IPS DF 6.9 (cell line): ENCODE measurements around the gene LSM12.
A peak's percentile ranks its signal among the peaks of the same experiment; 100 is the strongest.

ENCODE experiments used
- DNase-seq: peaks from one replicate; pipeline ENCODE4 v3.0.0-alpha.2; 2013; ENCODE audit warnings: low read depth, low spot score
- H3K27ac ChIP-seq: one replicate; pipeline ENCODE4 v1.5.1; 2013; ENCODE audit warnings: low read length, control low read depth
- H3K27me3 ChIP-seq: 2 replicates; pipeline ENCODE4 v1.6.1; 2013; ENCODE audit warnings: mild to moderate bottlenecking, low read length; ENCODE audit not compliant: control insufficient read depth, insufficient read depth
- H3K36me3 ChIP-seq: 2 replicates; pipeline ENCODE4 v1.6.1; 2013; ENCODE audit warnings: low read length; ENCODE audit not compliant: control insufficient read depth, insufficient read depth
- H3K4me1 ChIP-seq: 2 replicates; pipeline ENCODE4 v1.6.1; 2013; ENCODE audit warnings: low read length; ENCODE audit not compliant: control insufficient read depth, insufficient read depth
- H3K4me3 ChIP-seq: 2 replicates; pipeline ENCODE4 v1.5.1; 2013; ENCODE audit warnings: mild to moderate bottlenecking, low read length
- H3K9me3 ChIP-seq: 2 replicates; pipeline ENCODE4 v1.6.1; 2013; ENCODE audit warnings: low read length, inconsistent platforms; ENCODE audit not compliant: control insufficient read depth, insufficient read depth
- WGBS: extraction: QIAGEN DNeasy Blood & Tissue Kit; methylation state at CpG from one replicate; pipeline ENCODE4 v1.1.7; 2013; ENCODE audit warnings: mixed read lengths, missing lambda C conversion rate; ENCODE audit not compliant: insufficient read length, insufficient coverage; 5-methylcytosine and 5-hydroxymethylcytosine counted together

LSM12 gene

DNA sequence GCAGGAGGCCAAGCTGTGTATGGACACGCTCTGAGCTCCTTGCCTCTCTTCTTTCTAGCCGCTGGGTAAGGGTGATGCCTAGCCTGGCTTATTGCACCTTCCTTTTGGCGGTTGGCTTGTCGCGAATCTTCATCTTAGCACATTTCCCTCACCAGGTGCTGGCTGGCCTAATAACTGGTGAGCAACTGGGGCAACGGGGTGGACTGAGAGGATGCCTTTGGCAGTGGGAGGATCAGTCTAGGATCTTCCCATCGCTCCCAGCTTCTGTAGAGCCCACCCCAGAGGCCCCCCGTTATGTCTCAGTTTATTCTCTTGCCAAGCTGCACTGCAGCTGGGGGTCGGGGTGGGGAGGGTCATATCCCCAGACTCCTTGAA is 8.4 kb upstream of the LSM12 start:
- H3K27ac ChIP-seq, result no peak overlapping the region

DNA sequence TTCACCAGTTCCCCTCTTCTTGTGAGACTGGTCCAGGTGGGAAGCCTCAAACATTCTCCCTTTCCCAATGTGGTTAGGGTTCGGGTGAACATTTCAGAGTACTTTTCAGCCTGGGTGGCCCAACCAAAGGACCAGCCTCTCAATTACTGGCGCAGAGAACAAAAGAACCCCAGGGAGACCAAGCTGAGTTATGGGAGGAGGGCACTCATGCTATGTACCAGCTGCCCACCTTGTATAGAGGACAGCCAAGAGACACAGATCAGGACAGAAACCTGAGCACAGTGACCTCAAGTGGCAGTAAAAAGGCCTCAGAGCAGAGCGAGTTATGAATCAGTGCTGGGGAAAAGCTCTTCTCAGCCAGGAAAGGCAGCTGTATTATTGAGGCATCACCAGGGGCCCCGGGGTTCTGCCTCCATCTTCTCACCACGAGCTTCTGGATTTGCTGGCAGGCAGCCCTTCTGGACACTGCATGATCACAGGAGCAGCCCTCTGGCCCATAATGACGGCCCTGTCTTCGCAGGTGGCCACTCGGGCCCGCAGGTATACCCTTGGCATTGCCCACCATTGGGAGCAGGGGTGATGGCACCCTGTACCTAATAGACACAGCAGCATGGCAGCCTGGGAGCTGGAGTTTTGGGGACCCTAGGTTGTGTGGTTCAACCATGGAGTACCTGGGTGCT is 7.9 kb upstream of the LSM12 start:
- Histone ChIP-seq H3K36me3 (peaks cover 26% of the 10 kb centered on the region), H3K27me3 (no peaks in the 10 kb centered on the region), H3K27ac (no peak overlapping the region), H3K4me3 (no peak overlapping the region), H3K4me1 (peaks cover 2% of the 10 kb centered on the region; the same call in 1 of the 2 replicates), H3K9me3 (no peaks in the 10 kb centered on the region)
- no peak for DNase-seq
- WGBS, result no CpG with 5 or more reads among the region's 9 CpGs

More for the DNA sequence above, 8.4 kb upstream of the LSM12 start:
- H3K9me3 ChIP-seq, result no peaks in the 10 kb centered on the region
- H3K27me3 ChIP-seq, result no peaks in the 10 kb centered on the region
- no peak overlapping the region for H3K4me3 ChIP-seq
- peaks cover 26% of the 10 kb centered on the region for H3K36me3 ChIP-seq
- WGBS, result no CpG with 5 or more reads among the region's 9 CpGs
- peaks cover 2% of the 10 kb centered on the region; the same call in 1 of the 2 replicates for H3K4me1 ChIP-seq
- DNase-seq, result no peak

DNA sequence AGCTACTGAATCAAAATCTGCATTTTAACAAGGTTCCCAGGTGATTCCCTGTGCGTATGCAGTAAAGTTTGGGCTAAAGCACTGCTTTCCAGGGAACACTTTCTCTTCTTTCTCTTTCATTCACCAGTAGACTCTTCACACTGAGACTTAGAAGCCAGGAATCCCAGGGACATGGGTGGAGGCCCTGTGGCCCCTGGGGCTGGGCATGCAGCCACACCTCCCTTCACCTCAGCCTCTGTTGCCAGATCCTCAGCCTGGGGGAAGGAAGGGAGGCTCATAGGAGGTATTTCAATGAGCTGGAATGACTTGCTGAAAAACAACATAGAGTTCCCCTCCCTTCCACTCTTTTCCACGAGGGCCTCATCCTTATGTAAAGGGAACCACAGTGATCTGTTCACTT is 5.3 kb upstream of the LSM12 start:
- Histone ChIP-seq H3K9me3 (no peaks in the 10 kb centered on the region), H3K4me3 (peak overlapping the region; percentile 7; the same call in 1 of the 2 replicates), H3K36me3 (peaks cover 22% of the 10 kb centered on the region), H3K4me1 (peaks cover 2% of the 10 kb centered on the region; the same call in 1 of the 2 replicates), H3K27ac (no peak overlapping the region), H3K27me3 (no peaks in the 10 kb centered on the region)
- WGBS, result no CpG with 5 or more reads among the region's 2 CpGs
- no peak for DNase-seq

DNA sequence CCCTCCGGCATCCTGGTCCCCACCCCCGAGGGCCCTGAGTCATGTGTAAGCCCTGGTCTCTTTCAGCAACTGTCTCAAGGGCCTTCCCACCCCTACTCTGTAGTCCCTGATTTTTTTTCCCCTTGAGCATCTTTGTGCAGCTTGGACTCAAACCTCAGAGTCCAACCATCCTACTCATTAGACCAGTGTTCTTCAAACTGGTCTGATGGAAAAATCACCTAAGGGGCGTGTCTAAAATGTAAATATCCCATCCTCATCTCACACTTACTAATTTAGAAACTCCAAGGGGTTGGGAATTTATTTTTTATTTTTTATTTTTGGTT is 4.7 kb upstream of the LSM12 start:
- DNase-seq, result no peak
- peaks cover 2% of the 10 kb centered on the region; the same call in 1 of the 2 replicates for H3K4me1 ChIP-seq
- no CpG with 5 or more reads among the region's 3 CpGs for WGBS

DNA sequence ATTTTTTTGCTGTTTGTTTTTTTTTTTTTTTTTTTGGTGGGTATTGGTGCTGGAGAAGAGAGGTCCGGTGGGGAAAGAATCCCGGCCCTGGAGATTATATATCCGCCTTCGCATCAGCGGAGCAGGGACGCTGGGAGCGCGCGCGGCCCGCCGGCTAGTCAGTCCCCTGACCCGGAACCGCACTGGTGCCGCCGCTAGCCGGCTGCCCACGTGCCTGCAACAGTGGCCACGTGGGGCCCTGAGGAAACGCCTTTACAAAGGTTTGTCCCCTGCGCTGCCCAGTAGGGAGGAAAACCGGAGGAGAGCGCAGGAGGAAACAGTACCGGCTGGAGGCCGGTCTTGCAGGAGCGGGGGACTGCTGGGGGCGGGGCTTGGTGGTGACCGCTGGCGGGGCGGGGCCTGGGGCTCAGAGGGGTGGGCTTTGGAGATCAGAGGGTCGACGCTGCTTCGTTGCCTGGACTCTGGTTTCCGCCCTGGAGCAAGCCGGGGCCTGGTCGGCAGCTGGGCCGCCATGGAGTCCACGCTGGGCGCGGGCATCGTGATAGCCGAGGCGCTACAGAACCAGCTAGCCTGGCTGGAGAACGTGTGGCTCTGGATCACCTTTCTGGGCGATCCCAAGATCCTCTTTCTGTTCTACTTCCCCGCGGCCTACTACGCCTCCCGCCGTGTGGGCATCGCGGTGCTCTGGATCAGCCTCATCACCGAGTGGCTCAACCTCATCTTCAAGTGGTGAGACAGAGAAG is 4.2 kb upstream of the LSM12 start, which contains the start of gene G6PC3:
Gene G6PC3, plus strand, starts transcription at position 281 of the 743 bp plus-strand sequence. Its CDS starts 231 bp downstream, at position 512.
- peaks cover 2% of the 10 kb centered on the region; the same call in 1 of the 2 replicates for H3K4me1 ChIP-seq
- peaks cover 16% of the 10 kb centered on the region for H3K36me3 ChIP-seq
- peak within 1 kb of the TSS; percentile 94 for H3K4me3 ChIP-seq
- no peaks in the 10 kb centered on the region for H3K27me3 ChIP-seq
- WGBS, result no CpG with 5 or more reads among the region's 53 CpGs
- H3K9me3 ChIP-seq, result no peaks in the 10 kb centered on the region
- peak; percentile 91 for DNase-seq
- no peak within 1 kb of the TSS for H3K27ac ChIP-seq

More for the DNA sequence above, 4.7 kb upstream of the LSM12 start:
- H3K36me3 ChIP-seq, result peaks cover 20% of the 10 kb centered on the region
- H3K4me3 ChIP-seq, result peak overlapping the region; percentile 94
- no peaks in the 10 kb centered on the region for H3K27me3 ChIP-seq
- H3K9me3 ChIP-seq, result no peaks in the 10 kb centered on the region
- no peak overlapping the region for H3K27ac ChIP-seq

DNA sequence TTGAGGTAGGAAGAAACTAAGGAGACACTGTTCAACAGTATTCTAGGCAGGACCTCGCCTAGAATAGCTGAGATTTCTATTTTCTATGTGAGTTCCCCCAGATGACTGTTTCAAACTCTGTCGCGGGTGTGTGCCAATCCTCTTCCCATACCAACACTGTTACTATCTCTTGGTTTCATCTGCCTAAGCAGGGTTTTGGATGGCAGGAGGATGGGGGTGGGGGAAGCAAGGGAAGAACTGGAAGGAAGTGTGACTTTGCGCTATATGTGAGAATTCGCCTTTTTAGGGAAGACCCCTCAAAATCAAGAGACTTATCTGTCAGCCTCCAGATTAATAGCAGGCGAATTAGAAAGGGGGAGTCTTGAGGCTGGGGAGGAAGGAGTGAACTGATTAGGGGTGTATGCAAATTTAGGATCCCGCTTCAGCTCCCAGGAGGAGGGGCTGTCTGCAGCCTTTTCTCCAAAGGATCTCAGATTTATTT is 3.5 kb upstream of the LSM12 start:
- Histone ChIP-seq H3K27me3 (no peaks in the 10 kb centered on the region), H3K9me3 (no peaks in the 10 kb centered on the region), H3K4me1 (peaks cover 2% of the 10 kb centered on the region; the same call in 1 of the 2 replicates), H3K27ac (no peak overlapping the region), H3K36me3 (peaks cover 10% of the 10 kb centered on the region; the same call in 1 of the 2 replicates), H3K4me3 (peak overlapping the region; percentile 20; the same call in 1 of the 2 replicates)
- no CpG with 5 or more reads among the region's 7 CpGs for WGBS
- no peak for DNase-seq

DNA sequence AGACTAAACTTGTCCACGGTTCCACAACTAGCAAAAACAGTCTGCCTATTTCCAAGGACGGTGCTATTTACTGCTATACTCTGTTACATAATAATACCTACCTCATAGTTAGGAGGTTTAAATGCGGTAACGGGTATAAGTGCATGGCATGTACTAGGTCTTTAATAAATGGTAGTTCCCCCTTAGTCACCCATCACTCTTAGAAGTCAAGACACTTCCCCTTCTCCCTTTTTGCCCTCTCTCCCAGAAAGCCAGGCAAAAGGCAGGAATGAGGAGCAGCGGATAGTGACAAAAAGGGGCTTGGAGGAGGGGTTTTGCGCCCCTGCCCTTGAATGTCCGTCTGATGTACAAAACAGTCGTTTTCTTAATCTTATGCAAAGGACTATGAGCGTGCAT is 1.1 kb upstream of the LSM12 start:
- Histone ChIP-seq H3K4me3 (no peak overlapping the region), H3K27ac (no peak overlapping the region), H3K27me3 (no peaks in the 10 kb centered on the region), H3K4me1 (peaks cover 2% of the 10 kb centered on the region; the same call in 1 of the 2 replicates), H3K36me3 (0 out of 2 replicates have a peak, but pooled peaks cover 3% of the 10 kb centered on the region), H3K9me3 (no peaks in the 10 kb centered on the region)
- WGBS, result no CpG with 5 or more reads among the region's 9 CpGs
- no peak for DNase-seq

DNA sequence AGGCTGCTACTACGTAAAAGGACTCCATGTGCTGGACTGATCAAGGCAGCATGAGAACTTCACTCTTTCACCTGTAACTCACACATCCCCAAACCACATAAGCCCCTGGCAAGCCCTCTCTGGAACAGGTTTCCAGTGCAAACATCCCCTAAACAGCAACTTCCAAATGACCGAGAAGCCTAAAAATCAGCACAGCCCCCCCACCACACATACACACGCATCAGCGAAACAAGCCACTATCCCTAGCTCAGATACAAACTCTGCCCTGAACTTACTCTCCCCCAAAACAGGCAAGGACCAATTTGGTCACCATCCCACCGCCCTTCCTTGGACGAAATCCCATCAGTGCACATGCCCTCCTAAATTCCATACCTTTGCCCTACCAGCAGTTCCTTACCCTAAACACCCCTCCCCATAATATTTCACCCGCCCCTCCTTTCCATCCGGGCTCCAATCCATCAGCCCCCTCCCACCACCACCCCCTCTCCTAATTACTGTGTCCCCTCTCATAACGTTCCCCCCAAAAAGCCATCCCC is 735 bp downstream of the LSM12 start:
- WGBS, result no CpG with 5 or more reads among the region's 9 CpGs
- no peak for DNase-seq
- no peak overlapping the region for H3K27ac ChIP-seq

DNA sequence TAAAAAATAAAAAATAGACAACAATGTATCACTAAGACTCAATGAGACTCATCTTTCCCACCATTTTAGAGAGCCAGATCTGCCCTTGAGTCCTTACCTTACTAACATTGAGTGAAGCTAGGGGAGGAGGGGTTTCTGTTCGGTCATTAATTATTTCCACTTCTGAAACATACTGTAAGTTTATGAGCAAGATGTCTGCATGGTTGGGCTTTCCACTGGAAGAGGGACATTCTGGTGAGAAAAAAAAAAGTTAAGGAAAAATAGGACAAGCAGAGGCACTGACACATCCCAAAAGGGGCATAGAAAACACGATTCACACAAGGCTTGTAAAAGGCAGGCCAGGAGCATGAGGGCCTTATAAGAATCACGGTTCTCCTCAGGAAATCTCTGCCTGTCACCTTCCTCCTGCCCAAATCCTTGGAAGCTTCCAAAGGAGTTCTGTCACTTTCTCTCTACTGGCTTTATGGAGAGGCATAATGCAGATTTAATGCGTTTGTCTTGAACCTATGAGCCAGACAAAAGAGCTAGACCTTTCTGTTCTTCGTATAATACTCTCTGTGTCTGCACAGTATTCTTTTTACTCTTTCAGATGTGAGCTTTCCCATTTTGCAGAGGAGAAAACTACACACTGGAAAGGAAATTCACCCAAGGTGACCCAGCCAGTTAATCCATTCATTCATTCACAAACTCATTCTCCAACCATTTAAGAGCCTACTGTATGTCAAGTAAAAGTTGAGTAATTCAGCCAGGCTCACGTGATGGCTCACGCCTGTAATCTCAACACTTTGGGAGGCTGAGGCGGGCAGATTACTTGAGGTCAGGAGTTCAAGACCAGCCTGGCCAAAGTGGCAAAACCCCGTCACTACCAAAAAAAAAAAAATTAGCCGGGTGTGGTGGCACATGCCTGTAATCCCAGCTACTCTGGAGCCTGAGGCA is 2.5 kb downstream of the LSM12 start:
- H3K27ac ChIP-seq, result no peak overlapping the region
- no peak overlapping the region for H3K4me3 ChIP-seq
- H3K36me3 ChIP-seq, result peaks cover 4% of the 10 kb centered on the region; the same call in 1 of the 2 replicates
- no peak for DNase-seq
- no peaks in the 10 kb centered on the region for H3K9me3 ChIP-seq
- H3K27me3 ChIP-seq, result no peaks in the 10 kb centered on the region
- no peaks in the 10 kb centered on the region for H3K4me1 ChIP-seq
- no CpG with 5 or more reads among the region's 10 CpGs for WGBS

More for the DNA sequence above, 735 bp downstream of the LSM12 start:
- Histone ChIP-seq H3K4me3 (peak overlapping the region; percentile 61), H3K27me3 (no peaks in the 10 kb centered on the region), H3K4me1 (no peaks in the 10 kb centered on the region), H3K36me3 (peaks cover 3% of the 10 kb centered on the region; the same call in 1 of the 2 replicates), H3K9me3 (no peaks in the 10 kb centered on the region)
